Heart left ventricle (tissue), 16 donors: Measurements from ENCODE around the gene CAPN12. TPM values are rescaled to one million over a fixed set of nuclear protein-coding genes. Genes with fewer than 3 reads are reported as not detected.

Source experiments
- ATAC-seq, 4 donors: fragments of 200-7000 bp; cut with Tn5 transposase; one replicate each; pipeline ENCODE4 v1.9.1; 2020 to 2022; ENCODE audit warnings: moderate library complexity in 4 of 4, mild to moderate bottlenecking in 3 of 4, moderate number of reproducible peaks in 1 of 4
- DNase-seq, 5 donors: peaks; one replicate each; pipeline ENCODE4 v3.0.0-alpha.2; 2020
- H3K27ac ChIP-seq, 12 donors: fragments of 200-600 bp; sonication (generic) in 4 of 12; one replicate each; pipeline versions ENCODE4 v1.5.0 to v1.8.0; 2016 to 2022; ENCODE audit warnings: mild to moderate bottlenecking in 2 of 12
- H3K27me3 ChIP-seq, 9 donors: fragments of 200-600 bp; sonication (generic) in 2 of 9; one replicate each; pipeline versions ENCODE4 v1.5.1 to v1.8.0; 2016 to 2022; ENCODE audit warnings: mild to moderate bottlenecking in 3 of 9
- H3K36me3 ChIP-seq, 9 donors: fragments of 200-600 bp; sonication (generic) in 2 of 9; one replicate each; pipeline versions ENCODE4 v1.5.0 to v1.8.0; 2018 to 2022; ENCODE audit warnings: mild to moderate bottlenecking in 2 of 9
- H3K4me1 ChIP-seq, 12 donors: fragments of 200-600 bp; sonication (generic) in 4 of 12; one replicate each; pipeline versions ENCODE4 v1.5.0 to v1.8.0; 2016 to 2022; ENCODE audit warnings: mild to moderate bottlenecking in 3 of 12
- H3K4me3 ChIP-seq, 12 donors: fragments of 200-600 bp; sonication (generic) in 4 of 12; one replicate each; pipeline versions ENCODE4 v1.5.0 to v1.8.0; 2017 to 2022; ENCODE audit warnings: mild to moderate bottlenecking in 9 of 12, moderate library complexity in 4 of 12
- H3K9me3 ChIP-seq, 12 donors: fragments of 200-600 bp; sonication (generic) in 4 of 12; one replicate each; pipeline versions ENCODE4 v1.5.0 to v1.8.0; 2016 to 2022; ENCODE audit warnings: mild to moderate bottlenecking in 1 of 12
- POLR2A ChIP-seq, 2 donors: fragments of 450-650 bp; IDR thresholded peaks; one replicate each; pipeline ENCODE4 v1.6.1; 2017; ENCODE audit warnings: antibody characterized with exemption in 2 of 2, mild to moderate bottlenecking in 2 of 2, moderate library complexity in 2 of 2
- WGBS, 4 donors: extraction: QIAGEN DNeasy Blood & Tissue Kit in 2 of 4; methylation state at CpG; one replicate each; pipeline versions ENCODE4 v1.1.5 to v1.1.7; 2013 to 2018; 5-methylcytosine and 5-hydroxymethylcytosine counted together
- intact Hi-C, 10 donors: fragments of 100-400 bp; cut with DNase I; formaldehyde crosslinking; loops; one replicate each; pipeline versions ENCODE4 v1.11.1 to v1.14.2; 2022
- polyA plus RNA-seq, 2 donors: library from polyadenylated mRNA; stranded (reverse); fragments of 200-250 nt; gene quantifications; one replicate each; pipeline ENCODE4 v1.2.3, GENCODE V29; 2013
- total RNA-seq, 9 donors: library from RNA; depleted of rRNA in 2 of 9; stranded (reverse); fragments of >200 nt in 2 of 9; fragmentation: NEBNext Ultra II Directional in 3 of 9; extraction: Animal tissue kit (Norgen Biotek cat#: 25700) in 3 of 9; gene quantifications; one replicate each; pipeline versions ENCODE4 v1.1.0 to v1.2.4, GENCODE V29; 2016 to 2023
- TF ChIP-seq, protein P1 (sequence below), 12 donors: fragments of 200-600 bp; sonication (generic) in 4 of 12; IDR thresholded peaks; one replicate each; pipeline versions ENCODE4 v1.5.0 to v1.8.0; 2018 to 2022; ENCODE audit warnings: antibody characterized with exemption in 12 of 12, mild to moderate bottlenecking in 5 of 12
- donor health status: ischemic (EF 13 %, LVEDD 7.1; RV severe dilation, severe dysfunction).
- donor health status: healthy with polysubstance abuse.
- donor health status: DM: no; HTN: yes; CAD: no.
- donor health status: DM: no; HTN: no; CAD: no.
- donor health status: ischemic (EF 25% LVEDD 6.9; RV normal size, moderate dysfunction).
- donor health status: ischemic (EF 25% LVEDD 5.7; RV mildly dilated, moderate dysfunction).
- donor health status: healthy.
- donor health status: DM: yes; HTN: yes; CAD: no.
- donor health status: ischemic (EF 35%, LVEDD 5.7; RV mildly dilated, moderate dysfunction).
- donor health status: nonischemic (EF 11% LVEDD 7.7; RV severe dilation, severe dysfunction).
- donor health status: DM: yes; HTN: yes; CAD: no.
- donor health status: PGD.
- donor health status: ischemic (EF 29% LVEDD 5.4; RV normal size, mild dysfunction).
- donor health status: nonischemic (EF 23%, LVEDD 6.1; RV moderate dilation, normal function).

The CAPN12 gene
- total and polyA plus RNA-seq, 11 donors, result 0.36 to 1.8 (median 0.88) TPM

DNA sequence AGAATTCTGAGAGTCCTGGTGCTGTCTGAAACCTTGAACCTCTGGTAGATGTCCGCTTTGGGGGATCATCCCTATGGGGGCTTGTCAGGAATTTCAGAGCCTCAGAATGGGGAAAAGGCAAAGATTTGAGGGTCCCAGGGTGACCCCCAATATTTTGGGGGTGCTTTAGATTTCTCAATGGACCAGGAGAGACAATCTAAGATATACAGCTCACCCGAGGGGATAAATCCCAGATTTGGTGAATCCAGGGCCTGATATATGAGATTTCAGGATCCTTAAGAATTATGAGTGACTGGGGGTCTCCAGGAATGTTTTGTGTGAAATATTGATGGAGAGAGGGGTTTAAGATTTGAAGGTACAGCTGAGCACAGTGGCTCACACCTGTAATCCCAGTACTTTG, 3.3 kb downstream of the CAPN12 start:
- ATAC-seq (no peak), DNase-seq (no peak)
- TF ChIP-seq, protein P1, sequence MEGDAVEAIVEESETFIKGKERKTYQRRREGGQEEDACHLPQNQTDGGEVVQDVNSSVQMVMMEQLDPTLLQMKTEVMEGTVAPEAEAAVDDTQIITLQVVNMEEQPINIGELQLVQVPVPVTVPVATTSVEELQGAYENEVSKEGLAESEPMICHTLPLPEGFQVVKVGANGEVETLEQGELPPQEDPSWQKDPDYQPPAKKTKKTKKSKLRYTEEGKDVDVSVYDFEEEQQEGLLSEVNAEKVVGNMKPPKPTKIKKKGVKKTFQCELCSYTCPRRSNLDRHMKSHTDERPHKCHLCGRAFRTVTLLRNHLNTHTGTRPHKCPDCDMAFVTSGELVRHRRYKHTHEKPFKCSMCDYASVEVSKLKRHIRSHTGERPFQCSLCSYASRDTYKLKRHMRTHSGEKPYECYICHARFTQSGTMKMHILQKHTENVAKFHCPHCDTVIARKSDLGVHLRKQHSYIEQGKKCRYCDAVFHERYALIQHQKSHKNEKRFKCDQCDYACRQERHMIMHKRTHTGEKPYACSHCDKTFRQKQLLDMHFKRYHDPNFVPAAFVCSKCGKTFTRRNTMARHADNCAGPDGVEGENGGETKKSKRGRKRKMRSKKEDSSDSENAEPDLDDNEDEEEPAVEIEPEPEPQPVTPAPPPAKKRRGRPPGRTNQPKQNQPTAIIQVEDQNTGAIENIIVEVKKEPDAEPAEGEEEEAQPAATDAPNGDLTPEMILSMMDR (IDR thresholded peaks at IDR 0.05), result no peak
- TF ChIP-seq POLR2A (IDR thresholded peaks at IDR 0.05), result no peak
- Histone ChIP-seq H3K4me3 (no peak overlapping the region), H3K27ac (no peak overlapping the region), H3K4me1 (peaks cover 0 to 11% (median 4%) of the 10 kb centered on the region in 12 donors), H3K9me3 (no peaks in the 10 kb centered on the region), H3K36me3 (no peaks in the 10 kb centered on the region), H3K27me3 (no peaks in the 10 kb centered on the region)
- intact Hi-C loops, result no loop called here
- WGBS, 4 donors, result 93 to 99% (median 96%) methylated on average over 2 of the region's 2 CpGs

DNA sequence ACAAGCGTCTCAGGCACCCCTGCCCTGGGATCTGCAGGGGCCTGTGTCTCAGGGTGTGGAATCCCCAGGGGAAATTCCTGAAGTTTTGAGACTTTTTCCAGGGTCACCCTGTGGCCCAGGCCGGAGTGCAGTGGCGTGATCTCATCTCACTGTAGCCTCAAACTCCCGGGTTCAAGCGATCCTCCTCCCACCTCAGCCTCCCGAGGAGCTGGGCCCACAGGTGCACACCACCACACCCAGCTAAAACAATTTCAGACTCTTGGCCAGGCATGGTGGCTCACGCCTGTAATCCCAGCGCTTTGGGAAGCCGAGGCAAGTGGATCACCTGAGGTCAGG, 4.0 kb downstream of the CAPN12 start:
- Histone ChIP-seq H3K27ac (no peak overlapping the region), H3K4me3 (no peak overlapping the region), H3K4me1 (peaks cover 0 to 12% (median 4%) of the 10 kb centered on the region in 12 donors), H3K27me3 (no peaks in the 10 kb centered on the region), H3K9me3 (no peaks in the 10 kb centered on the region), H3K36me3 (no peaks in the 10 kb centered on the region)
- no peak for TF ChIP-seq POLR2A (IDR thresholded peaks at IDR 0.05)
- TF ChIP-seq, protein P1 (IDR thresholded peaks at IDR 0.05), result no peak
- ATAC-seq (no peak), DNase-seq (no peak)
- intact Hi-C loops, result no loop called here
- 92 to 97% (median 92%) methylated on average over 8 to 9 of the region's 9 CpGs for WGBS, 4 donors

DNA sequence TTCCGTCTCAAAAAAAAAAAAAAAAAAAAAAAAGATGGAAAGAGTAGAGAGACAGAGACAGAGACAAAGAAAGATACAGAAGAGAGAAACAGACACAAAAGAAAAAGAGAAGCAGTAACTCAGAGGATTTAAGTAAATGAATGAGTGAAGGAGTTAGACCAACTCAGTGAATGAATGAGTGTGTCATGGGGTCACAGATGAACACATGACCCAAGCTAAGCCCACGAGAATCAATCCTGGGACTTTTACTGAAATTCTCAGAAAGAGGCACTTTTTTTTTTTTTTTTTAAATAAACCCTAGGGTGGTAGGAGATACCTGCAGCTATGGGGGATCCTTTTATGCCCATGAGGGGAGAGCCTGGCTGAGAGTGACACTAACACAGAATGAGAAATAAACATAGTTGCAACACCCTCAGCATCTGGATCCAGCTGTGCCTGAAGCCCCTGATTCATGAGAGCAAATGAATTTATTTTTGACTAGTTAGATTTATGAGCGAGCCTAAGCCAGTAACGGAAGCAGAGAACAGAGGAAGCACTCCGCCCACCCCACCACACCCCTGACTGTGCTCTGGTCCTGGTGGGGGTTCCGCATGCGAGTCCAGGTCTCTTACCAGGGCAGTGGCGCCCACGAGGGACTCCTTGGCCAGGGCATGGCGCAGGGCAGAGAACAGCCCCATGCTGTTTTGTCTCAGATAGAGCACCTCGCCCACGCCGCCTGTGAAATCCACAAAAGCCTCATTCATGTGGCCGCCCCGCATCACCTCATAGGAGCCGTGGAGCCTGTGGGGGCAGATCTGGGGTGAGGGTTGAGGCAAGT, 4.6 kb downstream of the CAPN12 start:
- no peaks in the 10 kb centered on the region for H3K27me3 ChIP-seq
- H3K4me1 ChIP-seq, result peaks cover 0 to 18% (median 6%) of the 10 kb centered on the region in 12 donors
- ATAC-seq (no peak), DNase-seq (peak in 1 of 5 donors; percentile 27)
- no peak overlapping the region for H3K27ac ChIP-seq
- intact Hi-C loops, result loop anchor here in 2 of 10 donors (10.0 kb wide), 3 partner anchors 65 to 185 kb away; partner anchors contain the start of gene HNRNPL (in 1 of the 2)
- H3K9me3 ChIP-seq, result no peaks in the 10 kb centered on the region
- 80 to 86% (median 85%) methylated on average over 15 to 16 of the region's 16 CpGs for WGBS, 4 donors
- H3K36me3 ChIP-seq, result no peaks in the 10 kb centered on the region
- no peak for TF ChIP-seq POLR2A (IDR thresholded peaks at IDR 0.05)
- TF ChIP-seq, protein P1 (IDR thresholded peaks at IDR 0.05), result no peak
- no peak overlapping the region for H3K4me3 ChIP-seq

DNA sequence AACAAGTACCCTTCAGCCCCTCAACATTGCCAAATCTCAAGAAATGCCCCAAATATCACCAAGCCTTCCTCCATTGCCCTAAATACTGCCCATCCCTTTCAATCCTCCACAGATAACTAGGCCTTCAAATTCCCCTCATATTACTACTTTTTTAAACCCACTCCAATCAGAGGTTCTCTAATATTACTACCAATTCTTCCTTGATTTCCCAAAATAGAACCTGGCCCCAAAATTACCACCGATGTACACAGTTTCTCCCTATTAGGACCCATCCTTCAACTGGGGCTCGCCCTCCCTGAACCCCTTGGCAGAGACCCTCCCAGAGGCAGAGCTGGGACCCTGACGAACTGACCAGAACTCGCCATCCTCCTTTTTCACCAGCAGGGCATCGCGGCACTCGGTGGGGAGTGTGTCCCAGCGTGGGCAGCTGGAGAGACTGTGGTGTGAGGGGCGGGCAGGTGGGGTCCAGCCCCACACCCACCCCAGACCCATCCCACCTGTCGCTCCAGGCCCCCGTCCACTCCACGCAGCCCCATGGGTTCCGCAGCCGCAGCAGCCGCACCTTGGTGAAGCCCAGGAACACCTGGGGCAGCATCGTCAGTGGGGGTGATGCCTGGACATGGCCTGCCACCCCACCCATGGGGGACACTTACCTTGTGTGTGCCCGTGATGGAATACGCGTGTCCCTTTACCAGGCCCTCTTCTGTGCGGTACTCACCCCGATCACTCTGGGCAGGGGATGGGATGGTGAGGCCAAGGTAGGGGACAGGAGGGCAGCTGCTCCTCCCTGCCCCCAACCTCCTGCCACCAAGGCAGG, 6.1 kb downstream of the CAPN12 start:
- Histone ChIP-seq H3K9me3 (no peaks in the 10 kb centered on the region), H3K27ac (no peak overlapping the region), H3K27me3 (no peaks in the 10 kb centered on the region), H3K4me3 (no peak overlapping the region), H3K36me3 (no peaks in the 10 kb centered on the region), H3K4me1 (peaks cover 0 to 33% (median 11%) of the 10 kb centered on the region in 12 donors)
- ATAC-seq (no peak), DNase-seq (no peak)
- no peak for TF ChIP-seq POLR2A (IDR thresholded peaks at IDR 0.05)
- TF ChIP-seq, protein P1 (IDR thresholded peaks at IDR 0.05), result no peak
- WGBS, 4 donors, result 94 to 97% (median 96%) methylated on average over 12 to 21 of the region's 21 CpGs
- intact Hi-C loops, result loop anchor here in 2 of 10 donors (10.0 kb wide), 3 partner anchors 67 to 187 kb away; partner anchors contain the start of gene HNRNPL (in 1 of the 2)
